GM21825 (cell line): Measurements from ENCODE around the gene SLC26A1.
"Not testable (repeated sequence)": the region's sequence is repeated elsewhere in the genome, so short reads cannot be mapped to it uniquely, and the experiment has no call there.

Source experiments
- ATAC-seq: cut with Tn5 transposase; IDR thresholded peaks from one replicate; pipeline ENCODE4 v1.9.1; 2021; ENCODE audit warnings: mild to moderate bottlenecking, moderate library complexity; ENCODE audit not compliant: unreplicated experiment

The SLC26A1 gene

GRCh38 chr4:986428-986878 is 6.8 kb downstream of the SLC26A1 start:
- ATAC-seq = peak; percentile 20

- no peak for ATAC-seq
Measured at GRCh38 chr4:985123-985830, 7.9 kb downstream of the SLC26A1 start.

- no peak for ATAC-seq
Measured at GRCh38 chr4:984336-985054, 8.7 kb downstream of the SLC26A1 start.

GRCh38 chr4:982814-983213 is 10.4 kb downstream of the SLC26A1 start:
- no peak for ATAC-seq

- ATAC-seq = no peak
Measured at GRCh38 chr4:982291-982690, 10.9 kb downstream of the SLC26A1 start.

GRCh38 chr4:978957-979701 is 14.1 kb downstream of the SLC26A1 start:
- ATAC-seq = no peak

GRCh38 chr4:976016-976415 is 17.2 kb downstream of the SLC26A1 start:
- not testable (repeated sequence) for ATAC-seq

GRCh38 chr4:974668-975067 is 18.5 kb downstream of the SLC26A1 start:
- no peak for ATAC-seq

- peak; percentile 74 for ATAC-seq
Measured at GRCh38 chr4:973431-974397, 19.5 kb downstream of the SLC26A1 start, which contains the start of gene DGKQ. DGKQ (minus strand) TSS chr4:973569; CDS start chr4:973482, 87 bp downstream.

GRCh38 chr4:972651-973424 is 20.4 kb downstream of the SLC26A1 start:
- ATAC-seq = peak; percentile 37

- ATAC-seq = no peak
Measured at GRCh38 chr4:971666-972500, 21.3 kb downstream of the SLC26A1 start.

- no peak for ATAC-seq
Measured at GRCh38 chr4:970854-971520, 22.2 kb downstream of the SLC26A1 start.

GRCh38 chr4:970046-970745 is 23.0 kb downstream of the SLC26A1 start:
- no peak for ATAC-seq

GRCh38 chr4:968621-969394 is 24.4 kb downstream of the SLC26A1 start:
- ATAC-seq = no peak

GRCh38 chr4:968221-968620 is 25.0 kb downstream of the SLC26A1 start:
- ATAC-seq = no peak

- no peak for ATAC-seq
Measured at GRCh38 chr4:967113-968104, 25.8 kb downstream of the SLC26A1 start.
